ENCODE data around the gene KRTAP12-1.
"Not testable (repeated sequence)": the region's sequence is repeated elsewhere in the genome, so short reads cannot be mapped to it uniquely, and the experiment has no call there.

The KRTAP12-1 gene

DNA sequence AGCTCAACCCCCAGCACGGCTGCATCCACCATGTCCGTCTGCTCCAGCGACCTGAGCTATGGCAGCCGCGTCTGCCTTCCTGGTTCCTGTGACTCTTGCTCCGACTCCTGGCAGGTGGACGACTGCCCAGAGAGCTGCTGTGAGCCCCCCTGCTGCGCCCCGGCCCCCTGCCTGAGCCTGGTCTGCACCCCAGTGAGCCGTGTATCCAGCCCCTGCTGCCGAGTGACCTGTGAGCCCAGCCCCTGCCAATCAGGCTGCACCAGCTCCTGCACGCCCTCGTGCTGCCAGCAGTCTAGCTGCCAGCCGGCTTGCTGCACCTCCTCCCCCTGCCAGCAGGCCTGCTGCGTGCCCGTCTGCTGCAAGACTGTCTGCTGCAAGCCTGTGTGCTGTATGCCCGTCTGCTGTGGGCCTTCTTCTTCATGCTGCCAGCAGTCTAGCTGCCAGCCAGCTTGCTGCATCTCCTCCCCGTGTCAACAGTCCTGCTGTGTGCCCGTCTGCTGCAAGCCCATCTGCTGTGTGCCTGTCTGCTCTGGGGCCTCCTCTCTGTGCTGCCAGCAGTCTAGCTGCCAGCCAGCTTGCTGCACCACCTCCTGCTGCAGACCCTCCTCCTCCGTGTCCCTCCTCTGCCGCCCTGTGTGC lies 15.3 kb upstream of the KRTAP12-1 start, which contains the start of gene KRTAP10-12:
KRTAP10-12 (plus strand) TSS at position 1 of the 639 bp plus-strand sequence; CDS start at position 31, 30 bp downstream.
- not testable (repeated sequence) for DNase-seq

DNA sequence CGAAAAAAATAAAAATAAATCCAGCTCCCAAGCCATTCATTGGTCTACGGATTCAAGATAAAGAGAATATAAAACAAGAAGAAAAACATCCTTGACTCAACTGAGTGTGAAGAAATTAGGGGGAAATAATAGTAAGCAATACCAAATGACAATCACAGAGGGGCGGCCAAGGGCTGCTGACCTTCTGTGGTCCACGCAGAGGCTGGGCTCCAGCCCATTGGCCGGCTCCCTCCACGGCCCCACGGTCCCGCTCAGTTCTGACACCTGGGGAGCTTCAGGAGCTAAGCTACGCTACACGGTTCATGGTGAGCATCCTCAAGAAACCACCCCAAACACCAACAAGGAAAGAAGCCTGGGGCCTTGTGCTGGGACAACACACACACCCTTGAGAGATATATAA lies 14.6 kb upstream of the KRTAP12-1 start:
- DNase-seq: no peak

DNA sequence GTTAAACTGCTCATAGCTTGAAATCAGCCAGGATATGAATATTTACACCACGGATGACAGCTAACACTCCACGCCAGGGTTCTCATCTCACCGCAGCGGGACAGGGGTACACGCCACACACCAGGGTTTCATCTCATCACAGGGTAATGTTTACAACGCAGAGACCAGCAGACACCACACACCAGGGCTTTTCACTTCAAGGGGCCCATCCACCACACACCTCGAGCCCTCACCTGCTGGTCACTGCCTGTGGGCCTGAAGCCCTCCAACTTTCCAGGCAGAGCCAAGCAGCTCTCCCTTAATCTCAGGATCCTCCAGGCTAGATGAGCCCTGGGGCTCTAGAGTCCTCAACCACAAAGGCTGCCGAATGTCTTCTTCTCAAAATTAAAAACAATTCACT lies 13.7 kb upstream of the KRTAP12-1 start:
- no peak for DNase-seq

DNA sequence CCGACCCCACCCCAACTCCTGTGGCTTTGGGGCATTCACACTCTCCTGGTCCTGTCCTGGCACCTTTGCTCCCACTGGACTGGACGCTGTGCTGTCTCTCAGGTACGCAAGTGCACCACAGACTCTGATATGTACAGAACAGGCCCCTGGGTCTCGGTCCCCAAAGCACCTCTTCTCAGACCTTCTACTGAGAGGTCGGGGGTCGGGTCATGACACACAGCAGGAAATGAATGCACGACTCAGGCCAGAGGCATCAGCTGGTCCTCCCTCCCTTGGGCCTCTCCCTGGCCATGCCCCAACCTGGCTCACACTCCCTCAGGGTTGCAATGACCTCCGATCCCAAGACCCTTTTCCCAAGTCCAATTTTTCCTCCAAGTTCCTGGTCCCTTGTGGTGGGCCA lies 13.2 kb upstream of the KRTAP12-1 start:
- no peak for DNase-seq

DNA sequence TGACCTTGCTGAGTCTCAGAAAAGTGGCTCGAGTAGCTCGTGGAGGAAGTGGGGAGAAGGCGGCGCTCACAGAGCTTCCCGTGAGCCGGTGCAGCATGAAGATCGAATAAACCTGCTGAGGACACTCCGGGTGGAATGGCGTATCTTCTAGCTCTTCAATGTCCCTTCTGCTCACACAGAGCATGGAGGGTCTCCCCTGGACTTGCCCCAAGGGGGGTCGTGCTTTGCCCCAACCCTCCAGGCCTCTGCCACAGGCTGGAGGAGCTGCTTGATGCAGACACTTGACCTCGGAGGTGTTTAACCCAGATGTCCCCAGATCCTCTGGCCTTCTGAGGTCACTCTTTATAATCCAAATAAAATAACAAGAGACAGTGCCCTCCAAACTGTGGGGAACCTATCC lies 12.8 kb upstream of the KRTAP12-1 start:
- no peak for DNase-seq

DNA sequence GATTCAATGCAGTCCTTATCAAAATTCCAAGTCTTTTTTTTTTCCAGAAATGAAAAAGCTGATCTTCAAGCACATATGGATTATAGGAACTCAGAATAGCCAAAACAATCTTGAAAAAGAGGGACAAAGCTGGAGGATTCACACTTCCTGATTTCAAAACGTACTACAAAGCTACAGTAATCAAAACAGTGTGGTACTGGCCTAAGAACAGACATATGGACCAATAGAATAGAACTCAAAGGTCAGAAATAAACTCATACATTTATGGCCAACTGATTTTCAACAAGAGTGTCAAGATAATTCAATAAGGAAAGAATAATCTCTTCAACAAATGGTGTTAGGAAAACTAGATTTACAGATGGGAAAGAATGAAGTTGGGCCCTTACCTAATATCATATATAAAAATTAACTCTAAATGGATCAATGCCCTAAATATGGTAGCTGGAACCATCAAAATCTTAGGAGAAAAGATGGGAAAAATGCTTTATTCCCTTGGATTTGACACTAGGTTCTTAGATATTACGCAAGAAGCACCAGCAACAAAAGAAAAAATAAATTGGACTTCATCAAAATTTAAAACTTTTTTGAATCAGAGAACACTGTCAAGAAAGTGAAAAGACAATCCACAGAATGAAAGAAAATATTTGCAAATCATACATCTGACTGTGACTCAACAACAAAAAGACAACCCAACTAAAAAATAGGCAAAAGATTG lies 11.0 kb upstream of the KRTAP12-1 start:
- DNase-seq: no peak

DNA sequence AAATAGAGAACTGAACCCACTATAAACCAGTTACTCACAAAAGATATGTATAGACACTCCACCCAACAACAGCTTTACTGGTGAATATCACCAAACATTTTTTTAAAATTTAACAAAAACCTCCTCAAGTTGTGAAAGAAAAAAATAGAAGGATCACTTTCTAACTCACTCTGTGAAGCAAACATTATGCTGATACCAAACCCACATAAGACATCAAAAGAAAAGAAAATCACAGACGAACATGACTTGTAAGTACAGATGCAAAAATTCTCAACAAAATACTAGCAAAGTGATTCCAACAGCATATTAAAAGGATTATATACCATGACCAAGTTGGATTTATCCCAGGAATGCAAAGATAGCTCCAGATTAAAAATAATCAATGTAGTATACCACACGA lies 9.7 kb upstream of the KRTAP12-1 start:
- DNase-seq: no peak

DNA sequence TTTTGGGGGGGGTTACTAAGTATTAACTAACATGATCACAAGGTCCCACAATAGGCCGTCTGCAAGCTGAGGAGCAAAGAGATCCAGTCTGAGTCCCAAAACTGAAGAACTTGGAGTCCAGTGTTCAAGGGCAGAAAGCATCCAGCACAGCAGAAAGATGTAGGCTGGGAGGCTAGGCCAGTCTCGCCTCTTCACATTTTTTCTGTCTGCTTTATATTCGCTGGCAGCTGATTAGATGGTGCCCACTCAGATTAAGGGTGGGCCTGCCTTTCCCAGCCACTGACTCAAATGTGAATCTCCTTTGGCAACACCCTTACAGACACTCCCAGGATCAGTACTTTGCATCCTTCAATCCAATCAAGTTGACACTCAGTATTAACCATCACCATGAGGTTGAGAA lies 7.8 kb upstream of the KRTAP12-1 start:
- not testable (repeated sequence) for DNase-seq

DNA sequence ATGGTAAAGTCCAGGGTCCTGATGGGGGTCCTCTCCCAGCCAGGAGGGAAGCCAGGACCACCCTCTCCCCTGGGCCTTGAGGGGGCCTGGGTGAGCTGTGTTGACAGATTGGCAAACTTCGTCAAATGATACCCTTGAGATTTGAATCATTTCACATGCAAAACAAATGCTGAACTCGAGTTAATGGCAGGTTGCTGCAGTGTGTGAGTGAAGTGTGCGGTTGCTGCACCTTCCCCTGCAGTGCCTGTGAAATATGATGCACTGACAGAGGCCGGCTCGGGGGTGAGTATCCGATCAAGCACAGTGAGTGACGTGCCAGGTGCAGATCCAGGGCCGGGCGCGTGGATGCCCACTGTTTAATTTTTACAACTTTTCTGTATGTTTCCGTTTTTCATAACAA lies 5.7 kb upstream of the KRTAP12-1 start:
- peak in 1 of 2 experiments; percentile 79 for DNase-seq

DNA sequence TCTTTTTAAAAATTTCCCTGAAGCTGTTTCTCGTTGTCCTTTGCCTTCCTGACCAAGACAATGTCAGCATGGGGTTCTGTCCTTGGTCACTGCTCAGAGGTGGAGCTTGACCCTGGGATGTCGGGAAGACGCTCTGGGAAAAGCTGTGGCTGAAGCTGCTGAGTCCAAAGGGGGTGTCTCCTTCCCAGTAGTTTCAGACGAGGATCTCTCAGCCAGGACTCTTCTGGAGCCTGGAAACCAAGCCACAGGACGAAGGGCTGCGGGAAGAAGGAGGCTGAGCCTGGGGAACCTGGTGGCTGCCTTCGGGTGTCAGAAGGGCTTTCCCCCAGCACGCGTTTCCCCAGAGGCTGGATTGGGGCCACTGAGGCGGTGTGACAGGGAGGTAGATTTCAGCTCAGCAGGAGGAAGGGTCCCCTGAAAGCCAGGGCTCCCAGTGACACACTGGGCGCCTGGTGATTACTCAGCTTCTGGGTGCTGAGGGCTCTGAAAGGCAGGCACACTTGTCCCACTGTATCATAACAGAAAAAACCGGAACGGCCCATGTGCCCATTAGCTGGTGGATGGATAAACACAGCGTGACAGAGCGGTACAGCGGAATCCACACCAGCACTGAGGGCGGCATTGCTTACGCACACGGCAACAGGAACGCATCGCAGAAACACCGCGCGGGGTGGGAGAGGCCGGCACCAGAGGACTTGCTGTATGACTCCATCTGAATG lies 5.0 kb upstream of the KRTAP12-1 start:
- no peak for DNase-seq

DNA sequence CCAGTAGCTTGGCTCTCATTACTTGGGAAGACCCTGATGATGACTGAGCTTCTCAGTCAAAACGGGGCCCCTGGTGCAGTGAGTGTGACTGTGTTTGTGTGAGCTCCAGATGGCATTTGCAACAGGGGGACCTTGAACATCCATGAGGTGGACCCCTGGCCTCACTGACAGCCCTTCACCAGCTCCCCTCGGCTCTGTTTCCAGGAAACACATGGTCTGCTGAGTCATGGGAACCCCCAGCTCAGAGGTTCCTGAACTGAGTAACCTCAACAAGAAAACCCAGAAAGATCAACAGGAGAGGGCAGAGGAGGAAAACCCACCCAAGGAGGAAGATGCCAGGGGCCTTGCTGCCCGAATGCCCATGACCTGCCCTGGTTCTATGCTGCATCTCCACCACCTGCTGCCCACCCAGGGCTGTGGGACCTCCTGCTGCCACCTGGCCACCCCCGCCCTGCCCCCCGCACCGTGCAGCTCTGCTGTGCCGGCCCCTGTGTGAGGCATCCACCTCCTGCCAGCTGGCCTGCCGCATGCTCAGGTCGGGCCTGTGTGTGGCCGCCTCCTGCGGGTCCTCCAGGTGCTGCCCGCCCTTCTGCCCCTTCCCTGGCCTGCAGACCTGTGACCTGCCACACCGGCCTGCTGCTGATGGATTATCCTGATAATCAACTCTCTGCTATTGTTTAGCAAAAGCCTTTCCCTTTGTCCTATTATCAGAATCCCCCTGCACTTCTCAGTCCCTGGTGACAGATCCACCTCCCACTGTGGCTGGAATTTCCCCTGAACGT lies 4.2 kb upstream of the KRTAP12-1 start:
- peak; percentile 7 to 51 for DNase-seq

DNA sequence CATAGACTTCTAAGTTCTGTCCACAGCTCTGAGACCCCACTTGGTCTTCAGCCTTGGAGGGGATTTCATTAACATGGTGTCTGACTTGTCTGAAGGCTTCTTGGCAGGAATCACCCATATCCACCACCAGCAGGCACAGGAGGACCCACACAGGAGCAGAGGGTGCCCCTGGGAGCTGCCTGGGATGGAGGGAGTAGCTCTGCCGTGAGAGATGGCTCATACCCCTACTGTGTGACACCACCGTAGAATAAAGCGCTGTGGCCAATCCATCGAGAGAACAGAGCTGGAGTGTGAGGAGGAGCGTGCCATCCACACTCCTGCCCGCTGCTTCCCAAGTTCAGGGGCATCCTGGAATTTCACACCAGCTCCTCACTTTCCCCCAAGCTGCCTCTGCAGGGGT lies 3.1 kb upstream of the KRTAP12-1 start:
- DNase-seq: not testable (repeated sequence)

DNA sequence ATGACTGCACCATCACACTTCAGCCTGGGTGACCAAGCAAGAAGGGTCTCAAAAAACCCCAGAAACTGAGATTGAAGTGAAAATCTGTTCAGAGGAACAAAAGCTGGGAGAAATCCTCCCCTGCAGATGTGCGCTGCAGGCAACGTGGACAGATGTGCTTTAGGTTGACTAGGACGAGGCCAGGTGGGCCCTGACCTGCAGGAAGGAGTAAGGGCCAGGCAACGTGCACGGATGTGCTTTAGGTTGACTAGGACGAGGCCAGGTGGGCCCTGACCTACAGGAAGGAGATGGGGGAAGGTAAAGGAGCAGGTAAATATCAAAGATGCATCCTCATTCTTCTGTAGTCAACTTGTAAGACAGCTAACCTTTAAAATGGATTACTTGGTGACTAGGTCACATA lies 2.5 kb upstream of the KRTAP12-1 start:
- DNase-seq: no peak

DNA sequence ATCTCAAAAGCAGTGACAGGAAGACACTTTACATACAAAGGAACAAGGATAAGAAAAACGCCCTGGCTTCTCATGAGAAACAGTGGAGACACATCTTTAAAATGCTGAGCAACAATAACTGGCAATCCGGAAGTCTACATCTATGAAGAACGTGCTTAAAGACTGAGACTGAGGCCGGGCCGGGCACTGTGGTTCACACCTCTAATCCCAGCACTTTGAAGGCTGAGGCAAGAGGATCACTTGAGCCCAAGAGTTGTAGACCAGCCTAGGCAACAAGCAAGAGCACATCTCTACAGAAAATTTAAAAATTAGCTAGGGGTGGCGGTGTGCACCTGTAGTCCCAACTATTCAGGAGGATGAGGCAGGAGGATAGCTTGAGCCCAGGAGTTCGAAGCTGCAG lies 2.1 kb upstream of the KRTAP12-1 start:
- DNase-seq: no peak

DNA sequence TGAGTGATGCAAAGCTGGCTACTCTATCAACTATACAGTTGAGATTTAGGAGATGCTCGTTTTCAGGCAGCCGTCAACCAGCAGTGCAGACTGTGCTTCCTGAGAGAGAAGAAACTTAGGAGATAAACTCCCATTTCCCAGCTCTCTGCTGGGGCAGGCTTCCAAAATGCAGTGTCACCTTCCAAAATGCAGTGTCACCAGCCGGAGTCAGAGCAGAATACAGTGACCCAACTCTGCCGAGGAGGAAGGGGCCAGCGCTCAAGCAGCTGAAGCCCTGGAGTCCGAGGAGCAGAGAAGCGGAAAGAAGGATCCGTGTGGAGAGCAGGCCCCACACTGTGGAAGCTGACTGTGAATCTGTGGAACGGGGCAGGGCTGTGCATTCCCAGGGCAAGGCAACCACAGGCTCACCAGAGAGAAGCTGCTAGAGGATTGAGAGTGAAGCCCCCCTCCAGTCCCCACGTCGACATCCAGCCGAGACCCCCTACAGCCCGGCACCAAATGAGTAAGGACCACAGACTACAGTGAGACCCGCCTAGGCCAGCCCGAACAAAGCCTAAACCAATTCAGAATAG lies 703 bp upstream of the KRTAP12-1 start:
- no peak for DNase-seq

DNA sequence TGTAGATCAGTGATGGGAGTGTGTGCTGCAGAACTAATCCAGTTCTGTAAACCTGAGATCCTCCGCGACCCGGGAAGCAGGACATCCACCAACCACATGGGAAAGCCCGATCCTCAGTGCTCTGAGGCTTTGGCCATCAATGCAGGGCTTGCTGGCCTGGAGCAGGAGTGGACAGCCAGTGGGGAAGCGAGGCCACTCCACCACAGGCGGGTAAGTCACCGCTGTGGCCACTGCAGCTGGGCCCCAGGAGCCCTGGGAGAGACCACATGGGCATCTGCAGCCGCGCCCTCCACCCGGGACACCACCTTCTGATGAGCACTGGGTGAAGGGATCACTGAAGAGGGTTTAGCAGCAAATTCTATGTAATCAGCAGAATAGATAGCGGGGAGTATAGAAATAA lies 811 bp downstream of the KRTAP12-1 start:
- no peak for DNase-seq

DNA sequence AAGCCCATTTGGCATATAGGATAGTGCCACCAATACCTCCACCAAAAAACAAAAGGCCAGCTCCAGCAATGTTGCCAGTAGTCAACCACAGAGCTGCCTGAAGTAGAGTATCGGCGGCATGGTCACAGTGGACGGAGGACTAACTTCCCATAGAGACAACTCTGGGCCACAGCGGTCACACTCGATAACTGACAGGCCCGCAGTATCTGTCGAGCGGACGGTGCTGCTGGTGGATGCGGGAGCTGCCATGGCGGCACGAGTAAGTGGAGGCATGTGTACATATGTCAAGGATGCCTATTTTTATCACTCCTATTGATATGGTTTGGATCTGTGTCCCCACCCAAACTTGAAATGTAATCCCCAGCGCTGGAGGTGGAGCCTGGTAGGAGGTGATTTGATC lies 4.1 kb downstream of the KRTAP12-1 start:
- no peak for DNase-seq

DNA sequence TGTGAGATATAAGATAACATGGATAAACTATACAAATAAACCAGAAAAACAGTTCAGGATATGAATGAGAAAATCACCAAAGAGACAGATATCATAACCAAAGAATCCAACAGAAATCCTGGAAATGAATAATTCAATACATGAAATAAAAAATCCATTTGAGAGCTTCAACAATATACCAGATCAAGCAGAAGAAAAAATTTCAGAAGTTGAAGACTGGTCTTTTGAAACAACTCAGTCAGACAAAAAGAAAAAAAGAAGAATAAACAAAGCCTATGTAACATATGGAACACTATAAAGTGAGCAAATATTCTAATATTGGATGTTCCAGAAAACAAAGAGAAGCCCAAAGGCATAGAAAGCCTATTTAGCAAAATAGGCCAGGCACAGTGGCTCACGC lies 10.1 kb downstream of the KRTAP12-1 start:
- no peak for DNase-seq

DNA sequence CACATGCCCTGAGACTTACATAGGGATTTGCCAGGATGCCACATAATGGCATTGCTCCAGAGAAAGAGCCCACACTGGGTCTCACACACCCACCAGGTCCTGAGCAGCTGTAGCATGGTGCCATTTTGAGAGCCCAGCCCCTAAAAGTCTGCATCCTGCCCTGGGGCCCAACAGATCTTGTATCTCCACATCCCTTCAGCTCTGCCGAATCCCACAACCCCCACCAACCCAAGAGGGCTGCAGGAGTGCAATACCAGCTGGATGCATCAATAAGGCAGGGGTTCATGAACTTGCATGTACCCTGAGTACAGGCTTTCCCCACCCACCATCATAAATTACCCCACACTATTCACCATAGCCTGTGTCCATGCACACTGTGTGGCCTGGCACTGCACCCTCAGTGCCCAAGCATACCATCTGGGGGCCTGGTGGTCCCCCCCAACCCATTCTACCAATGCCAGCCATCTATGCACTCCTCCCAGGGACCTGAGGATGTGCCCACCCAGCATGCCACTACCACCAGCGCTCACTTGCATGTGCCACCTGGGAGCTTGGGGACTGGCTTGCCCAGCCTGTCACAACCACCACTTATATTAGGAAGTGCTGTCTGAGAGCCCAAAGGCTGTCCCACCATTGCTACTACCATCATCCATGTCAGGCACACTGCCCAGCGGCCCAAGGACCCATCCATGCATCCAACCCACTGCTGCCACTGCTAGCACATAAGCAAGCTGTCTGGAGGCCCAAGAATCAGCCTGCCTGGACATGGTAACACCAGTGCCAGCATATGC lies 11.1 kb downstream of the KRTAP12-1 start:
- no peak for DNase-seq

DNA sequence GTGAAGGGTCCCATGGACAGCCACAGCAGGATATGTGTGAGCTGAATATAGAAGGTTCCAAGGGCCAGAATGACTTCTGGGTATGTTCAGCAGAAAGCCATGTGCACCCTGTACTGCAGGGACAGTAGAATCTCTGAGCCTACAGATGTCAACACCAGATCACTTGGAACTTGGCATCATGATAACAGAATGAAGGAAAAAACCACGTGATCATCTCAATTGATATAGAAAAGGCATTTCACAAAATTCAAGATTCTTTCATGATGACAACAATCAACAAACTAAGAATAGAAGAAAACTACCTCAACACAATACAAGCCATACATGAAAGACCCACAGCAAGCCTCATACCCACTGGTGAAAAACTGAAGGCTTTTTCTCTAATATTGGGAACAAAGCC lies 14.4 kb downstream of the KRTAP12-1 start:
- DNase-seq: no peak

DNA sequence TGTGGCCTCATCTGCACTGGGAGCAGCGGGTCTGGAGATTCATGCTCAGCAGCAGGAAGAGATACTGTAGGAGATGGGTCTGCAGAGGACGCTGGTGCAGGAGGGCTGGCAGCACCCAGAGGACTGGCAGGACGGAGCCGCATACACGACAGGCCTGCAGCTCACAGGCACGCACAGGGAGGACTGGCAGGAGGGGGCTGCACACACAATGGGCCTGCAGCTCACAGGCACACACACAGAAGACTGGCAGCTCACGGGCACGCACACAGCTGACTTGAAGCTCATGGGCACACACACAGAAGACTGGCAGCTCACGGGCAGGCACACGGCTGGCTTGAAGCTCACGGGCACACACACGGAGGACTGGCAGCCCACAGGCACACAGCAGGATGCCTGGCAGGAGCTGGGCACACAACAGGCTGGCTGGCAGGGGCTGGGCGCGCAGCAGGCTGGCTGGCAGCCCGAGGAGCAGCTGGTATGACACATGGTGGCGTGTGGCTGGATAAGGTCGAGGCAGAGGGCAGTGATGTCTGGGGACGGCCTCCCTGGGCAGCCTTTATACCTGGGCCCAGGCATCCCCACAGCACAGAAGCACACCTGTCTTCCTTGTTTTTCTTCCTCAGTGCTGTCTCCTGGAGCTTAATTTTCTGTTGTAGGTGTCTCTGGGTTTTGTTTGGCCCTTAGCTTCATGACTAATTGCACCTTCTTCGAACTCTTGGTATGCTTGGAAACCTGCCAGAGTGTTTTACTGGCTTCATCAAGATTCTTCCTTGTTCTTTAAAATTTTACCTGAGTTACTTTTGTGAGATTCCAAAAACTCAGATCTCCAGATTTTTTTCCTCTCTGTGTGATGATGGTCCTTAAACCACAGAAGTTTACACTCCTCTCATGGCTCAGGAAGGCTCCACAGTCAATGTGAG lies 15.3 kb downstream of the KRTAP12-1 start, which contains the start of gene KRTAP12-2:
KRTAP12-2 (minus strand) TSS at position 527 of the 920 bp plus-strand sequence; CDS start at position 486, 41 bp downstream.
- DNase-seq: no peak
